GM19025 (cell line): Measurements from ENCODE around the gene AK8.

ENCODE experiments used
- ATAC-seq: cut with Tn5 transposase; IDR thresholded peaks from one replicate; pipeline ENCODE4 v1.9.1; 2021; ENCODE audit warnings: mild to moderate bottlenecking, low read depth, moderate library complexity; ENCODE audit not compliant: unreplicated experiment

Gene AK8

GRCh38 chr9:132888151-132888550 lies 10.1 kb upstream of the AK8 start:
- ATAC-seq, result no peak

DNA sequence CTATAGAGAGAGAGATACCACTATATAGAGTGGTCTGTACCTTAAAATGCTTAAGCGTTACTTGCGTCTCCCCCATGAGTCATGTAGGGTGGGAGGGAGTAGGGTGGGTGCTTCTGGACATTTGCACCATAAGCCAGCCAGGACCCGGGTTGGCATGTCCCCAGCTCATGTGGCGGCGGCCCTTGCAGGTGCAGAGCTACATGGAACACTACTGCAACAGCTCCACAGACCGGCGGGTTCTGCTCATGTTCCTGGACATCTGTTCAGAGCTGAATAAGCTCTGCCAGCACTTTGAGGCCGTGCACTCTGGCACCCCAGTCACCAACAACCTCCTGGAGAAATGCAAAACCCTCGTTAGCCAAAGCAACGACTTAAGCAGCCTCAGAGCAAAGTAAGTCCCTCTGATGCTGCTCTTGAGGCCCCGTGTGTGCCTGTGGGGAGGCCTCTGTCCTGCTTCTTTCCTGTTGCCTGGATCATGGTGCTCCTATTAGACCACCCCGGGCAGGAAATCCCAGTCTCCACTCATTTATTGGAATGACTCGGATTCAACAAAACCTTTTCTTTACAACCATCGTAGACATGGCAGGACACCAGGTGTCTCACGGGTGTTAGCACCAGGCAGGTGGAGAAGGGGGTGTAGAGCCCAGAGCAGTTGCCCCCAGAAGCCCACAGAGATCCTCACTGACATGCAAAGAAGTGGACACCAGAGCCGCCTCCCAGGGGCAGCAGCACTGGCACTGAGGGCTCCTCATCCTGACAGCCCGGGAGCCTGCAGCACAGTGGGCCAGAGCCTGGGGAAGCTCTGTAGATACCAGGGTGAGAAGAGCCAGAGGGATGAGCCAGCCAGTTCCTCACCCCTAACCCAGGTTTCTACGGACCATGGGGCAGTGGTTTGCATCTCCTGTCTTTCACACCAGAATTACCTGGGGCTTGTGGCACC lies 9.4 kb upstream of the AK8 start:
- ATAC-seq, result no peak

DNA sequence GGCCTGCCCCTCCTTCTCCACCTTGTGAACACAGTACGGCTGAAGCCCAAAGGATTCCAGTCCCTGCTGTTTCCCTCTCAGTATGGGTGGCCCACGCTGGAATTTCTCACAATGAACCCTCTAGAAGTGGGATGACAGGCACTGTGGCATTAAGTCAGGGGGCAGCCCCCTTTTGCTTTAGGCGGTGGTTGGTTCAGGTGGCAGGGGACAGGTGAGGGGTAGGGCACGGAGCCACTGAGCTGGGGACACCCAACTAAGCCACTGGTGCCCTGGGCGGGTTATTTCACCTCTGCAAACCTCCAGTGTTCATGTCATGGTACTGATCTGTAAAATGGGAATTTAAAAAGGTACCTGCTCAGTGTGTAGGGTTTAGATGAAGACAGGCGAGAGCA lies 8.2 kb upstream of the AK8 start:
- no peak for ATAC-seq

DNA sequence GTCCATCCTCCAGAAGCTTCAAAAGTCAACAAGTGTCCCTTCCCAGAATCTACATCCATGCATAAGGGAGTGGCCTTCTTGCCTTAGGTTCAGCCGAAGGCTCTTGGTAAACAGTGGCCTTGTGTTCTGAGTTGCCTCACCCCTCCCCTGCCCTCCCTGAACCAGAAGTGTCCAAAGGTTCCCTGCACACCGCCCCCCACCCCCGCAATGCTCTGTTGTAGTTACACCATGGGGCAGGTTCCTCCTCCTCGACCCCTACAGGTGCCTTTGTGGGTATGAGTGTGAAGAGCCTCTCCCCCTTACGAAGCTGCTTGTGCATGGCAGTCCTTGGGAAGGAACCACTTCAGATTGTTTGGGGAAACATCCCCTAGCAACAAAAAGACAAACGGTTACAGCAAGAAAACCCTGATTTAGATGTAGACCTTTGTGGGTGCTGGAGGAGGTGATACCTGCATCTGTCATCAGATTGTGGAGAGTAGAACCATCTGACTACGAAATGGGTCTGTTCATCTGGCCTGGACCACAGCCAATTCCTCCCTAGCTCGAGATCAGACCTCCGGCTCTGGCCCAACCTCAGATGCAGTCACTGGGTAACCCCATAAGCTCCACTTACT lies 7.7 kb upstream of the AK8 start:
- ATAC-seq, result no peak

DNA sequence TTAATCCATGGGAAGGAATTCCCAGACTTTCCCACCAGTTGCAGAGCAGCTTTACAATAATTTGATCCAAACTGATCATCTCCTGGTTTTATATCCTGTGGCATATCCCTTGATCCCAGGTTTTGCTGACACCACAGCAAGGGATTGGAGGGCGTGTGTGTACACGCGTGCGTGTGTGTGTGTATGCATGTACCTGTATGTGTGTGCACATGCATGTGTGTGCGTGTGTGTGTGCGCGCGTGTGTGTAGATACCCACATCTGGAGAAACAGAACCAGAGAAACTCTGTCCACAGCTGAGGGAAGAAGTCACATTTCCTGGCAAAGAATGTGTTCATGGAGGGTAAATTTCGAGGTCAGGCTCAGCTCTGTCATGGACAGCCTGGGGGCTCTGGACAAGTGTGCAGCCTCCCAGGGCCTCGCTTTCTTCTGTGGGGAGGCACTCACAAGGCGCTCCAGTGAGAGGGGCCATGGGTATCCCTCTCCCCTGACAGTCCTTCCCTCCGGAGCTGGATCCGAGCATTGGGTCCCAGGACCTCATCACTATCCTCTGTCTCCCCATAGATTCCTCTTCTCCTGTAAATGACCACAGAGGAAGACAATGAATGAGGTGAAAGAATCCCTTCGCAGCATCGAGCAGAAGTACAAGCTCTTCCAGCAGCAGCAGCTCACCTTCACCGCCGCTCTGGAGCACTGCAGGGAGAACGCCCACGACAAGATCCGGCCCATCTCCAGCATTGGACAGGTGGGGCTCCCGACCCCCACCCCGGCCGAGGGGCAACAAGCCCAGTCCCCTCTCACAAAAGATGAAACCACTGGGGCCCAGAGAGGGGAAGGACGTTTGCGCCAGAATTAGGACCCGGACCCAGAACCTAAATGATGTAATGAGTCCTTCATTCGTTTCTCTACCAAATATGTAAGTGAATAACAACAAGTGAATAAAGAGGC lies 5.5 kb upstream of the AK8 start:
- no peak for ATAC-seq

- no peak for ATAC-seq
Observed at GRCh38 chr9:132882616-132883015, 4.5 kb upstream of the AK8 start.

DNA sequence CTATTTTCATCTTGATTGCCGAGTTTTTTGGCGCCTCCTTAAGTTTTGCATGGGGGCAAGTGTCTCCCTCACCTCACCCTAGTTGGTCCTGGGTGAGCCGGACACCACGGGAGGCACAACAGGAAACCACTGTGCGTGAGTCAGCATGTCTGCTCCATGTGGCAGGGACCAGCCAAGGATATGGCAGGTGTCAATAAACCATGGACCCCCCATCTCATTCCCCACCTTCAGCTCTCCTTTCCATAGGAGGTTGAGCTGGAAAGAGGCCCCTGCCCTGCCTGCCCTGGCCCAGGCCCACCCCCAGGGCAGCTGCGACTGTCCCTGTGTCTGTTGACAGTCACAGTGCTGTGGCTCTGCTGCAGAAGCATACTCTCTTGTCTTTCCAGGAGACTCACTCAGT lies 3.7 kb upstream of the AK8 start:
- no peak for ATAC-seq

DNA sequence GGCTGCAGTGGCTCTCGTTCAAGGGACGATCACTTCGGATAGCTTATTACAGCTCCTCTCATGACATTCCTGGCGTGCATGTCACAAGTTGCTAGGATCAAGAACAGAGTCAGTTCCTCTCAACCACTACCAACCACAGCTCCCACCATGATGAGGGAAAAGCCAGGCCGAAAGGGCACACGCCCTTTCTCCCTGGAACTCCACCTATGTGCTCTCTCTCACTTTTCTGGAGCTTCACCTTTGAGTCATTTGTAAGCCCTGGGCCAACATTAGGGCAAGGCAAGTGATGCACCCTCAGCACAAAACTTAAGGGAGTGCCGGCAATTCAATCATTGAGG lies 2.2 kb upstream of the AK8 start:
- no peak for ATAC-seq

- ATAC-seq, result no peak
Observed at GRCh38 chr9:132879457-132880323, 1.6 kb upstream of the AK8 start.

- no peak for ATAC-seq
Observed at GRCh38 chr9:132878695-132879456, 792 bp upstream of the AK8 start, which contains the start of gene SPACA9. TSS of gene SPACA9 (plus strand) at chr9:132878898. CDS start at chr9:132883948, 5,050 bp downstream.

DNA sequence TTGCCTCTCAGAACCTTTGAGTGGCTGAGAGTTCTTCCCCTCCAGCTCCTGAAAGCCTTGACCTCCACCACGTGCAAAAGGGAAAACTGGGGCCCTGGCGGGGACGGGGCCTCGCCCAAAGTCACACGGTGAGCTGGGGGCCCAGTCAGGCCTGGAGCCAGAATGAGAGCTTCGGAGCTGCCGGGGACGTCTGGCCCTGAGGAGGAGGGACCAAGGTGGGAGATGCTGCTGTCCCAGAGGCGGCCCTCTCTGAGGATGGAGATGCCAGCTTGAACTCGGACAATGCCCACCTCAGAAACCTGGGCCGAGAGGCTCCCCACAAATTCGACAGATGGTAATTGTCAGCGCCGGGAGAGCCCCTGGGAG lies 643 bp downstream of the AK8 start:
- no peak for ATAC-seq

GRCh38 chr9:132876849-132877248 lies 1.2 kb downstream of the AK8 start:
- no peak for ATAC-seq

DNA sequence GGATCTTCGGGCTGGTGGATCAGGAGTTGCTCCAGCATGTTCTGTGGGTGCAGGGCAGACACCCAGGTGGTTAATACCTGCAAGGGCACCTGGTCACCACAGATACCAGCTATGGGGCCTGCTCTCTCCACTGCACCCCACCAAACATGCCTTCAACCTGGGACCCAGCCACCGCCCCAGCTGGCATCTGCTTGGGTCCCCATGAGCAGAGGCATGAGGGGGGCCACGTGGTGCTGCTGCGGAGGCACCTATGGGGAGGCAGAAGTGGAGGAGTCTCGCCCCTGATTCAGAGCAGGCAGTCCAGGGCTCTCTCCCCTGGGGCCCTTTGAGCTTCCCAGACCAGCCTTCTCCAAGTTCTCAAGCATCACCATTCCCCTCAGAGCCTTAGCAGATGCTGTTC lies 2.9 kb downstream of the AK8 start:
- no peak for ATAC-seq

DNA sequence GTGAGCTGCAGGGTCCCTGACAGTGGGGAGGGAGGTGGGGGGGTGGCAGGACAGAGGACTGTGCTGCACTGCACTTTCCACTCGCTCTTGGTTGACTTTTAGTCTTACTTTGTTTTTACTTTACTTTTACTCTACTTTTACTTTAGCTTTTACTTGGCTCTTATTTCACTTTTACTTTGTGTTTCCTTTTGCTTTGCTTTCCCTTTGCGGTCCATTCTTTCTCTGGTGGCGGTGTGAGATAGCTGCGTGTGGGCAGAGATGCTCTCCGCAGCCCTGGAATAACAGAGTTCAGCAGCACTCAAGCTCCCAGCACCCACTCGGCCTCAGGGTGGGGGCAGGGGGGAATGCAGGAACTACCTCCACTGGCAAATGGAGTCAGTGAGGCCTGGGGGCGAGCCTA lies 4.7 kb downstream of the AK8 start:
- ATAC-seq, result no peak

- ATAC-seq, result no peak
Observed at GRCh38 chr9:132869266-132869665, 8.8 kb downstream of the AK8 start.

DNA sequence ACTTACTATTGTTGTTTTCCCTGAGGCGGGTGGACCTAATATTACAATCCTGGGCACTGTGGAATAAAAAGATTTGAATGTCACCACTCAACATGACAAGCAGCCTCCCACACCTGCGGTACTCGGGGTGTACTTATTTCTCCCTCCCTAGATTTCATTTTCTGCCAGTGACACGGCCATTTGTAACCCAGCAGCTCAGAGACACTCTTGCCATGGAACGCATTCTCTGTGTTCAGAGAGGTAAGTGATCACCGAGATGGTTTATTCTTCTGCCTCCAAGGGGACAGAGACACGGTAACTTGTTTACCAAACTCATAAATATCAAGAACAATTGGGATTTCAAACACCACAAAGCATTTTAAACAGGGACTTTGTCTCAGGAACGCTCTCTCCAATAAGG lies 11.2 kb downstream of the AK8 start:
- ATAC-seq, result no peak

GRCh38 chr9:132864691-132865090 lies 13.4 kb downstream of the AK8 start:
- ATAC-seq, result no peak

GRCh38 chr9:132864277-132864676 lies 13.8 kb downstream of the AK8 start:
- ATAC-seq, result no peak

DNA sequence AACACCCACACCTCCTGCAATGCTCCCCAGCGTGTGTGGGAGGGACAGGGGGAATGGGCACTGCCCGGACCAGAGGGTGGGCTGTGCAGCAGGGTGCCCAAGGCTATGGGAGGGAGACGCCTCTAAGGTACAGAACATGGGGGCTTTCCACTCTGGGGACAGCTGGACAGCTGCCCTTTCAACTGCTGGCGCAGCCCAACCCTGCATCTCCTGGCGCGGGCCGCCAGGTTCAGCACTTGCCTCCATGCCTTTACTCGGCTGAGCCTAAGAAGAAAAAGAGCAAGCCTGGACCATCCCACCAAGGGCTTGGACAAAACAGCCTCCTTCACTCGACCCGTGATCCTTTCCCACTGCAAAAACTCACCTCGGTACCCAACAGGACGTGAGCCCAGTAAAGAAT lies 15.0 kb downstream of the AK8 start:
- no peak for ATAC-seq
